Measurements from ENCODE around the gene NEK8.

The NEK8 gene

GRCh38 chr17:28744972-28745785 lies 16.6 kb downstream of the NEK8 start:
- peak in 3 of 5 experiments; percentile 14 to 53 (median 23) for DNase-seq

GRCh38 chr17:28745786-28746411 lies 17.3 kb downstream of the NEK8 start:
- no peak for DNase-seq

GRCh38 chr17:28746611-28747050 lies 18.0 kb downstream of the NEK8 start:
- no peak for DNase-seq

- DNase-seq: no peak
Measured at GRCh38 chr17:28747051-28747691, 18.6 kb downstream of the NEK8 start.

- no peak for DNase-seq
Measured at GRCh38 chr17:28747801-28748750, 19.5 kb downstream of the NEK8 start.

- no peak for DNase-seq
Measured at GRCh38 chr17:28748852-28749515, 20.4 kb downstream of the NEK8 start.

GRCh38 chr17:28749516-28750177 lies 21.1 kb downstream of the NEK8 start:
- no peak for DNase-seq

GRCh38 chr17:28750178-28751047 lies 21.8 kb downstream of the NEK8 start:
- DNase-seq: peak; percentile 72 to 85 (median 83)

- DNase-seq: no peak
Measured at GRCh38 chr17:28751600-28752366, 23.2 kb downstream of the NEK8 start.

GRCh38 chr17:28755486-28755885 lies 26.9 kb downstream of the NEK8 start:
- DNase-seq: no peak

GRCh38 chr17:28756049-28756804 lies 27.6 kb downstream of the NEK8 start:
- no peak for DNase-seq

- DNase-seq: no peak
Measured at GRCh38 chr17:28758411-28759121, 30.0 kb downstream of the NEK8 start.

- DNase-seq: no peak
Measured at GRCh38 chr17:28759256-28759865, 30.8 kb downstream of the NEK8 start.

- DNase-seq: no peak
Measured at GRCh38 chr17:28760601-28761562, 32.3 kb downstream of the NEK8 start.

GRCh38 chr17:28763137-28763799 lies 34.7 kb downstream of the NEK8 start:
- DNase-seq: peak in 1 of 5 experiments; percentile 21

GRCh38 chr17:28763804-28764266 lies 35.2 kb downstream of the NEK8 start:
- peak in 4 of 5 experiments; percentile 59 to 73 (median 68) for DNase-seq
